Myocyte (in vitro differentiated cells): ENCODE measurements around the gene ANKS1B. TPM values are rescaled to one million over a fixed set of nuclear protein-coding genes. Genes with fewer than 3 reads are reported as not detected.
"Not testable (repeated sequence)": the region's sequence is repeated elsewhere in the genome, so short reads cannot be mapped to it uniquely, and the experiment has no call there.

Source experiments
- DNase-seq: peaks from one replicate; pipeline ENCODE4 v3.0.0-alpha.2; 2012; ENCODE audit warnings: low read depth
- total RNA-seq: library from RNA; depleted of rRNA; stranded (reverse); fragments of >200 nt; gene quantifications from 2 replicates; pipeline ENCODE4 v1.2.3, GENCODE V29; 2014

The ANKS1B gene
- total RNA-seq, 1 donor from 2014 or later: 1.5 TPM

DNA sequence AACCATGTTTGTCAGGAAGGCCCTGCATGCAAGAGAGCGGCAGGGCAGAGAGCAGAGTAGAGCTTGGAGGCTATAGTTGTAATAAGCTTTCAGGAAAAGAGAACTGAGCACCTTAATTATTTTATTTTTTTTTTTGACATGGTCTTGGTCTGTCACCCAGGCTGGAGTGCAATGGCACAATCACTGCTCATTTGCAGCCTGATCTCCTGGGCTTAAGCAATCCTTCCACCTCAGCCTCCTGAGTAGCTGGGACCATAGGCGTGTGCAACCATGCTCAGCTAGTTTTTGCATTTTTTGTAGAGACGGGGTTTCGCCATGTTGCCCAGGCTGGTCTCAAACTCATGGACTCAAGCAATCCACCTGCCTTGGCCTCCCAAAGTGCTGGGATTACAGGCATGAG is 950.5 kb downstream of the ANKS1B start:
- not testable (repeated sequence) for DNase-seq

DNA sequence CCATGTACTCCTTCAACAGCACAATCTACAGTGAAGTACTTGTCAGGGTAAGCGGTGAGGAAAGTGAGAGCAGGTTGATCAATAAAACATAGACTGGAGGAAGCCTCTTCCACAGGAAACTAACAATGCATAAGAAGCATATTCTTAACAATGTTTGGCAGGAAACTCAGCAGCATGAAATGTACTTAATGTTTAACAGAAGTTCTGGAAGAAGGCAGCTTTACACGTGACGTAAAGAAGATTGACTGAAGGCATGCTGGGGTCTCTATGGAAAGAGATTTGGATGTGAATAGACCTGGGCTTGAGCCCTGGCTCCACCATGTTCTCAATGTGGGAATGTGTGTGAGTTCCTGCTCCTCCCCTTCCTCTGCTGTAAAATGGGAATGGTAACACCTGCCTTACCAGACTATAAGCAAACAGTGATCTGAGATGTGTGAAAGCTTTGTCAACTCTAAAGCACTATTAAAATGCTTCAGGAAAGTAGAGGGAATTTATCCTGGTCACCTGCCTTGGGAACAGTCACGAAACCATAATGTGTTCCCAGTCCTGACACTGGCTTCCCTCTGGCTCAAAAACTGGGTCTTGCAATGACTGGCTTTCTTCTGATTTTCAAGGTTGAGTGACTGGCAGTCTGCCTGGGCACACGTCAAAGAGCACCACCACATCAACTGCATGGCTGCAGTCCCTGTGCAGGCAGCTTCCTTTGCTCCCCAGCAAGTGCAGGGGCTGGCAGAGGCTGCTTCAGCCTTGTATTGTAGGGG is 955.0 kb downstream of the ANKS1B start:
- DNase-seq: no peak

DNA sequence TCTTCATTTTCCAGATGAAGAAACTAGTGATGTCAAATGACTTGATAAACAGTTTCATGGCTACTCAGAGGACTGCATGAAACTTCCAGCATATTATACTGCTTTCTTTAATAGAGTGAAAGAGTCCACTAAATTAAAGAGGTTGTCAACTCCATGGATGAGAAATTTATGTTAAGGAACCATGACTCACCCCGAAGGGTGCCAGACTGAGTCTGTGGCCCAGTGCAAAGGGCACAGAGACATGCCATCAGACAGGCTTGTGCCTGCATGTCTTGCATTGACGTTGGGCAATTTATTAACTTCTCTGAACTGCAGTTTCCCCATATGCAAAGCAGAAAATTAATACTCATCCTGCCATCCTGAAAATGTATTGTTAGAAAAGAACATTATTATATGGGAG is 957.3 kb downstream of the ANKS1B start:
- no peak for DNase-seq

DNA sequence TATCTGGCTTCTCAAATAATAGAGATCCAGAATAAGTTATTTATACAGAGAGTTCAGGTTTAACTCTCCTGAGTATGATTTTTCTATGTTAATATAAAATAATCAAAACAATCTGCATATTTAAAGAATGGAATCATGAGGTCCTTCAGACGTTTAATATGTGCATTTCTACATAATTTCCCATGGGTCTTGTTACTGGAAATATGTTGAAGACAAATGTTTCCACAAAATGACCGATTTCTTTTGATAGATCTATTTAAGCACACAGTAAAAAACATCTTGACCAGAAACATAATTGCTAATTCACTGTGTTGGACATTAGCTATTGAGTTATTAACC is 957.7 kb downstream of the ANKS1B start:
- DNase-seq: no peak

DNA sequence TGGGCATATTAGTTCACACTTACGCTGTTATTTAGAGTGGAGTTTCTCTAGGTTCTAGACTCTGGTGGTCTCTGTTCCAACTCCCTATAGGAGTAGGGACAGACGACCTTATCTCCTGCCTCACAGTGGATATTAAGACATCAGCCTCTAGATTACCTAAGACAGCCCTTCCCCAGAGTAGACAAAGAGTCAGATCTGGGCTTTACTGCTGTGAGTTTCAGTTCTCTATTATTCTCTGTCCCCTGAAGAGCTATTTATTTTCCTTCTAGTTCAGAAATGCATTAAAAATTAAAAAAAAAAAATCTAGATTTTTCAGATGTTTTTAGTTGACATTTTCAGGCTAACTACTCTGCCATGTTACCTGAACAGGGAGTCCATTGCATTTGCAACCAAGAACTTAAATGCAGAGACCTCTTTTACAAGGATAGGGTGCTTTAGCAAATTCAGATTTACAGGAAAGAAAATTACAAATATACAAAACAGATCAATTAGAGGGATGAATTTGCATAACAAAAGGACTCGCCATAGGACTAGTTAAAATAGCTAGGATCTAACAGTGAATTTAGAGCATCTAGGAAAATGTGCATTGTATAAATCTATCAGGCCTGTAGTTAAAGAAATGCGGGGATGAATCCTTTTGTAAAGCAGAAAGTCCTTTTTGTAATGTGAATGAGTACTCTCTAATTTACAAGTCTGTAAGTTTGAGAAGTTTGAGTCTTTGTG is 958.2 kb downstream of the ANKS1B start:
- no peak for DNase-seq

DNA sequence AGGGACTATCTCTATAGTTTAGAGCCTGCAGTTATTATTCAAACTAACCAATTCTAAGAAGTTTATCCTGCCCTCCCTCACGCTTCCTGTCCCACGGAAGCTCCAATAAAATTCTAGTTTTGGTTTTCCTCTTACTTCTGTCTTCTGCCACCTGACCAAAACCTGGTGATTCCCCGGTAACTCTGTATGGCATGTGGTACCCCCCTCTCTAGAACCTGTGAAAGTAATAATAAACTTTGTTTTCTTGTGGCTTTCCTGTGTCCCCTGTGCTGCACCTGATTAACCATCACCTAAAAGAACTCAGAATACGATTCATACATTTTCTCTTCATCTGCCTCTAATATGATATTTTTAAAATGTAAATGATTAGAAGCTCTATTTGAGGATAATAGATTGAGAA is 959.9 kb downstream of the ANKS1B start:
- DNase-seq: no peak

DNA sequence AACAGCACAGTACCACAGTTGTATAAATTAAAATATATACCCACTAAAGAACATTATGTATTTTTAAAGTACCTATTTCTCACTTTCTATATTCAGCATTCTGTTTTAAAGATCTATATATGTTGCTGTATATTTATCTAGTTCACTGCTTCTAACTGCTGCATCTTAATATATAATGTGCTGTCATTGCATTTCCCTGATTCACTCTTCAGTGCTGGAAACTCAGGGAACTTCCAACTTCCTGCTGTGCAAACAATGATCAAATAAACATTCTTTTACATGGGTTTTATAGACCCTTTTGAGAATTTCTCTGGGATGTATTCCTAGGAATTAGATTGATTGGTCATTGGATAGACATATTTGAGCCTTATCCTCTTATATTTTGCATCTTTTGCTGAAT is 960.5 kb downstream of the ANKS1B start:
- no peak for DNase-seq

DNA sequence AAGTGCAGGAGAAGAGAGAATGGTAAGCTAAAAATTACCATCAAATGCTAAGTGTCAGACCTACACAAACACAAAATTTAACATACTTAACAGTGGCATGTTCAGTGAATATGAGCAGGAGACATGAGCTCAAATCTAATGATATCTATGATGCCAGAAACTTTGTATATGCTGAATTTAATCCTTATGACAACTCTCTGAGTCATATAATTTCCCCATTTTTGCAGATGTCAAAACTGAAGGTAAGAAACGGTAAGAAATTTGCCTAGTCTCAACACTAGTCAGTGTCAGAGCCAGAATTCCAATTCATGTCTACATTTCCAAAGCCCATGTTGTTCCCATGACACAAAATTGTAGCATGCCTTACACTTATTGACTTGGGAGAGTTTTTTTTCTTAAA is 963.9 kb downstream of the ANKS1B start:
- no peak for DNase-seq

DNA sequence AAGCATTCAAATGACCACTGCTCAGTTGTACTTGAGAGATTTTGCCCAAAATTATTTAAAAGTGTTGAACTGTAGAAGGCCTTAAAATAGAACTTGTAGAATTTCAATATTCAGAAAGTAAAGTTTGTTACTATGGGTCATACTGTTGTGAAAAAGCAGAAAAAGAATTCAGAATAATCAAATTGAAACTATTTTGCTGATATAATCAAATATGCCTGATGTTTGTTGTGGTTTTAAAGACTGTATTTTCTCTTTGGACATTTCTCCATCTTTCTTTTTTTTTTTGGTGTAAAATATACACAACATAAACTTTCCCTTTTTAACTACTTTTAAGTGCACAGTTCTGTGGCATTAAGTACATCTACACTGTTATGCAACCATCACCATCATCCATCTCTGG is 964.9 kb downstream of the ANKS1B start:
- DNase-seq: no peak

DNA sequence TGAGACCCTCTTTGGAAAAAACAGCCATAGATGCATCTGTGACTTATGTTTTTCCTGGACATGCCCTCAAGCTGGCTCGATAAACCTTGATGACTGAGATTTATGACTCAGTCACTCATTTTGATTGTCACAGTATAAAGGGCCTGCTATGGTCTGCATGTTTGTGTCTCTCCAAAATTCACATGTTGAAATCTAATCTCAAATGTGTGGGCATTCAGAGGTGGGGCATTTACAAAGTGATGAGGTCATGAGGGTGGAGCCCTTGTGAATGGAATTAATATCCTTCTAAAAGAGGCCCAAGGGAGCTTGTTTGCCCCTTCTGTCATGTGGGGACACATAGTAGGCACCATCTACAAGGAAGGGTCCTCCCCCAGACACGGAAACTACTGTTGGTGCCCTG is 966.8 kb downstream of the ANKS1B start:
- DNase-seq: no peak

DNA sequence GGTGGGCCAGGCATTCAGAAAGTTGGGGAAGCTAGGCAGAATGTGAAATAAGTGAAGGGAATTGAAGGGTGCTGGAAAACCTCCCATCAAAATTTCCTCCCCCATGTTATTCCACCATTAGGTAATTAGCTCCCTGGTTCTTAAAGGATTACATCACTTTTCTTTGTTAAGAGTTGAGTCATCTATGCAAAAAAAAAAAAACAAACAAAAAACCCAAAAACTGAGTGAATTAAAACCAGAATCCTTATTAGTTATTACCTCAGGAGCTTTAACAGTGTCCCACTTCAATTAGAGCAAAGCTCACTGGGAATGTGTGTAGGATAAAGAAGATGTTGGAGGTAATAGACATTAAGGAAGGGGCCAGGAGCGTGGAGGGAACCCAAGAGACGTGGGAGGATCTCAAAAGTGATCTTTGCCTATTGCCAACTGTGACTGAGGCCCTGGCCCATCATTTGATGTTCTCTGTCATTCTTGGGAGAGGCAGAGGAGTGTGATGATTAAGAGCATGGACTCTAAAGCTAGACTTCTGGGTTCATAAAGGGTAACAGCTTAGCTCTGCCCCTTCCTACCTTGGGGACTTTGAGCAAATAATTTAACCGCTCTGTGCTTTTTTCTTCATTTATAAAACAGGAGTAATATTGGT is 975.0 kb downstream of the ANKS1B start:
- DNase-seq: no peak

DNA sequence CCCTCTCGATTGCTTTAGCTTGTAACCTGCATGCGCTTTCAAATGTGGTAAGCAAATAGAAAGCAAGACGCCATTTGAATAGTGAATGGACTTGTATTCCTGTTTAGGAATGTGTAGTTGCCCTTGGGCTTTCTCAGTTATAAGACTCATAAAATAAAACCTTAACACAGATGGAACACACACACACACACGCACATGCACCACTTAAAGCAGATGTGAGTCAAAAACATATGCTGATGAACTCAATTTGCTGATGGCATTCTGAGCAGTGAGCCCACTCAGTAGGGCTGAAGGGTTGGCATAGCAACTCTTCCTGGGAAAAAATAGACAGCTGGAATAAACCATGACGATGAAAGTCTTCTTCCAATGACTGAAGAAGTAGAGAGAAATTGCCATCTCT is 979.1 kb downstream of the ANKS1B start:
- no peak for DNase-seq

DNA sequence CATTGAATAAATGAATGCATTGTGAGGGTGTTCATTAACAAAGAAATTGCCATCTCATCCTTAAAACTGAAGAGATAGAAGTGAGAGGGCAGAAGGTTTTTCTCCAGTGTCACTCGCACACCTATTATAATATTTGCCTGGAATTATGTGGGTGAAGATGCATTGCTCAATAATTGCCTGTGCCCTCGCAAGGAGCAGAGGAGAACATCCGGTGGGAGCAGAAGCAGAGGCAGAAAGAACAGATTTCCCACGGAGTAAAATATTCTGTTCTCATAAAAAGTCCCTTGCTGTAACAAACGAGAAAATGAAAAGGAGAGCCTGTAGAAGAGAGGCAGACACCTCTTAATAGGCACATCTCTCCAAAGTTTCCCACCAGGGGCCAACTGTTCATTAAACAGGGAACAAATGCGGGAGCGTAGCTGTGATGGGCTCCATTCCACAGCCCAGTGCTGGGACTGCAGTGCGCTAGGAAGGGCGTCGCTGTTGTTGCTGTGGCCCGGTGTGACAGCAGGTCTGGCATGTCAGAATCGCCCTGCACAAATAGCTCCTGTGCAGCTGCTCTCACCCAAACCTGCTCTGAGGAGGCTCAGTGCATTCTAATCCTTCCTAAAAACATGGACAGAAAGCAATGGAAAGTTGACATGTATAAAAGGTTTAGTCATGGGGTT is 979.8 kb downstream of the ANKS1B start:
- DNase-seq: no peak

DNA sequence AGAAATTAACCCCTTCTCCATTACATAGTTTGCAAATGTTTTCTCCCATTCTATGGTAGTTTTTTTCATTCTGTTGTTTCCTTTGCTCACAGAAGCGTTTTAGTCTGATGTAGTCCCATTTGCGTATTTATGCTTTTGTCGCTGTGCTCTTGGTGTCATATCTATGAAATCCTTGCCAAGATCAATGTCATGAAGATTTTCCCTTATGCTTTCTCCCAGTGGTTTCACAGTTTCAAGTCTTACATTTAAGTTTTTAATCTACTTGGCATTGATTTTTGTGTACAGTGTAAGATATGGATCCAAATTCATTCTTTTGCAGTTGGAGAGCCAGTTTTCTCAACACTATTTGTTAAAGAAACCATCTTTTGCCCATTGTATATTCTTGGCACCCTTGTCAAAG is 982.0 kb downstream of the ANKS1B start:
- DNase-seq: no peak

DNA sequence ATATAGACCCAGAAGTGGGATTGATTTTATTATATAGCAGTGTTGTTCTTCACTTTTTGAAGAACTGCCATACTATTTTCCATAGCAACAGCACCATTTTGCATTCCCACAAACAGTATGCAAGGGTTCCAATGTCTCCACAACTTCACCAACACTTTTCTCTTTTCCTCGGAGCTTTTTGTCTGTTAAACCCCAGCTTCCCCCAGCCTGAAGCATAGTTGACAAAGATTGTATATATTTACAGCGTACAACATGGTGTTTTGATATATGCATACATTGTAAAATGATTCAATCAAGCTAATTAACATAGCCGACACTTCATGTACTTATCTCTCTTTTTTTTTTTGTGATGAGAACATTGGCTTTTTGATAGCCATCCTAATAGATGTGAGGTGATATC is 982.6 kb downstream of the ANKS1B start:
- DNase-seq: no peak

DNA sequence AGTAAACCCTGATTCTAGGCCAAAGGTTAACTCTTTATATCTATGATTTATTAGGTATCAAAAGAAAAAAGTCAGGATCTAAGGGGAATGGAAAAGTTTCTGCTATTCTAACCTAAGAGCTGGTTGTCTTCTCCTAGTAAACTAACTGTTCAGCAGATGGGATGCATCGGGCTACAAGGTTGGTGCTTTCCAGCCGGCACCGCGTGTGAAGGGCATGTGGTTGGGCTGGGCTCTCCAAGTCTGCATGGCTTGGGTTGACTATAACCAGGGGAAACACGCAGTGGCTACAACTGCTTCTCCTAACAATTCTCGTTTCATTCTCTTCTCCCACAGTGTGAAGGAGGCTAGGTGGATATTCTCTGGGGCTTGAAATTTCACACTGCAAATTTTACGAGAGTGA is 985.2 kb downstream of the ANKS1B start:
- DNase-seq: peak; percentile 0

DNA sequence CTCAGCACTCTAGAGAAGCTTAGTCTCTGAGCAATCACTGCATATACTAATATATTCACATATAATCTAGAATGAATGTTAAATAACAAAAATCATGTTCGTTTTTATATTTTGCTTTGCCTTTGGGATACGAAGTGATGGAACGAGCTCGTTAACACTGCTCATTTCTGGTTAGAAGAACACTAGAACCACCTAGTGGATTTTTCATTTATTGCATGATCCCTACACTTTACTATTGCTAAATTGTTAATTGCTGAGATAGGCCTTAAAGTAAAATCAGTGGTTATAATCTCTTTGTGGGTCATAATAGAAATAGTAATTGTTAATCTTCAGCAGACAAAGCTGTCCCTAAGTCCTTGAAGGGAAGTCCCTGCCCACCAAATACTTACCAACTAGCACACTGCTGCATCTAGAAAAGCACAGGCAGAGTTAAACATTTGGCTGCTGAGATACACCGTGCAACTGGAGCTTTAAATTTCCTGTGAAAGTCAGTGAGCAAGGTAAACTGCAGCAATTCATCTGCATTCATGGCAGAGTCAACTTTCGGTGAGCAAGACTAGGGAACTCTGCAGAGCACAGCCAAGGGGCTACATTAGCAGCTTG is 985.9 kb downstream of the ANKS1B start:
- DNase-seq: peak; percentile 56

DNA sequence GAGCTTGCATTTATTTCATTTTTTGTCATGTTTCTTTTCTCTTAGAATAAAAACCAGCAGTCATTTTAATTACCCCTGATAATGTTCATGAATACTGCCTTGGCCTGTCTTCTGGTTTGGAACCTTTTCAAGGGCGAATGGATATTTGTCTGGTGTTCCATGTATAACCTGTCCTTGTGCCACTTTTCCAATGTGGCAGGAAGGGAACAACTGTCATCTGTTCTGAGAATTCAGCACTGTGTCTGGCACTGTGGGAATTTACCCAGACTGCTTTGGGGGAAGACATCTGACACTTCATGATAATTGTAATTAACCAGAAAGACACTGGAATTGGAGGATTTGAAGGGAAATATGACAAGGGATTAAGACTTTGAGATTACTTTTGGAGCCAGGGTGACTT is 986.8 kb downstream of the ANKS1B start:
- peak; percentile 7 for DNase-seq

DNA sequence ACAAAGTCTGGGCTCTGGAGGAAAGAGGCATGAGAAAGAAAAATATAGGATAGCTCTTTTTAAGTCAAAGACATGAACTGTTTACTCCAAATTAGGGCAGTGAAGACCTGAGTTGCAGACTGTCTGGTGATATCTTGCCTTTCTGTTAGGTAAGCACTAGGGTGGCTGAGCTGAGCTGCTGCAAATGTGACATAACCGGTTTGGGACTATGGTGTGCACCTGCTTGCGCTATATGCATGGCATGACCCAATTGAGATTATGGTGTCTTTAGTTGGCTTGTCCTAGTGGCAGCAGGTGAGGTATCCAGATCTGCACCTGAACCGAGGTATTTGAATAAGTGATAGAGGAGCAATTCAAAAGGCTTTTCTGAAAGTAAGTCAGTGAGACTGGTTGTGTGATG is 994.1 kb downstream of the ANKS1B start:
- no peak for DNase-seq

DNA sequence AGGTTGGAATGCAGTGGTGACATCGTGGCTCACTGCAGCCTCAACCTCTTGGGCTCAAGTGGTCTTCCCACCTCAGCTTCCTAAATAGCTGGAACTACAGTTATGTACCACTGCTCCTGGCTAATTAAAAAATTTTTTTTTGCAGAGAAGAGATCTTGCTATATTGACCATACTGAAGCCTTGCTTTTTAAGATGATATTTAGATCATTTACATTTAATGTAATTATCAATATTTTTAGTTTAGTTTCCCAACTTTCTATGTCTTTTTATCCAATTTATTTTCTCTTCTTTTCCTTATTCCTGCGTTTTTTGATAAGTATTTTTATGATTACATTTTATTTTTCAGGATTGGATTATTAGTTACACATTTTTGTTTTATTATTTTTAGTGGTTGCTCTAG is 999.6 kb downstream of the ANKS1B start:
- DNase-seq: no peak

DNA sequence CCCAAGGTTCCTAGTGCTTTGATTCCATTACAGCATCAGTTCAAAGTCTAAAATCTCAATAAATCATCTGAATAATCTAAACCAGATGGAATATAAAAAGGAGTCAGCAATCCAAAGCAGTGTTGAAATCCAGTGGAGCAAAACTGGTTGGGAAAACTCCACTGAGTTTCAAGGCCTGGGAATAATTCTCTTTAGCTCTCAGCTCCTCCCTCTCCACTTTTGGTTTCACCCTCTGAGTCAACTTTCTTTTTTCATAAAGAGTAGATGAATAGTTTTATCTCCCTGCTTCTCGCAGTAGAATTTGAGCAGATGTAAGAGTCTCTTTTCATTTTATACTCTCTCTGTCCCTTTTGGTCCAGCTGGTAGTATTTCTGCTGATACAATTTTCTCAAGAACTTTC is 1001.1 kb downstream of the ANKS1B start:
- no peak for DNase-seq

DNA sequence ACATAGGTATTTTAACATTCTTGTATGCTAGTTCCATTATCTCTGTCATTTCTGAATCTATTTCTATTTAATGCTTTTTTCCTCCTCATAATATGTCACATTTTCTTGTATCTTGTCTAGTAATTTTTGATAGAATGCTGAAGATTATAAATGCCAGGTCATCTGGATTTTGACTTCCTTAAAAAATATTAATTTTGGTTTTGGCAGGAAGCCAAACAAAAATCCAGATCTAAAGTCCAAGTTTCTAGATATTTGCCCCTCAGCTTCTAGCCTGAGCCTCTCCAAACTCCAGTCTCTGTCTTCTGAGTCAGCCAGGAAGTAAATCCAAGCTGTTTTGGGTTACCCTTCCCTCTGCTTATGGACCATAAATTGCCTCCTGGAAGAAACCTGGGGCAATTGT is 1004.2 kb downstream of the ANKS1B start:
- DNase-seq: no peak
